Kidney glomerular epithelial cell (primary cell): Measurements from ENCODE around the gene VKORC1.
A peak's percentile ranks its signal among the peaks of the same experiment; 100 is the strongest.

ENCODE experiments used
- DNase-seq: peaks from one replicate; lab custom pipeline; 2025; lab: John Stamatoyannopoulos, UW

VKORC1 gene

GRCh38 chr16:31063495-31063842 is 31.1 kb downstream of the VKORC1 start:
- no peak for DNase-seq

DNA sequence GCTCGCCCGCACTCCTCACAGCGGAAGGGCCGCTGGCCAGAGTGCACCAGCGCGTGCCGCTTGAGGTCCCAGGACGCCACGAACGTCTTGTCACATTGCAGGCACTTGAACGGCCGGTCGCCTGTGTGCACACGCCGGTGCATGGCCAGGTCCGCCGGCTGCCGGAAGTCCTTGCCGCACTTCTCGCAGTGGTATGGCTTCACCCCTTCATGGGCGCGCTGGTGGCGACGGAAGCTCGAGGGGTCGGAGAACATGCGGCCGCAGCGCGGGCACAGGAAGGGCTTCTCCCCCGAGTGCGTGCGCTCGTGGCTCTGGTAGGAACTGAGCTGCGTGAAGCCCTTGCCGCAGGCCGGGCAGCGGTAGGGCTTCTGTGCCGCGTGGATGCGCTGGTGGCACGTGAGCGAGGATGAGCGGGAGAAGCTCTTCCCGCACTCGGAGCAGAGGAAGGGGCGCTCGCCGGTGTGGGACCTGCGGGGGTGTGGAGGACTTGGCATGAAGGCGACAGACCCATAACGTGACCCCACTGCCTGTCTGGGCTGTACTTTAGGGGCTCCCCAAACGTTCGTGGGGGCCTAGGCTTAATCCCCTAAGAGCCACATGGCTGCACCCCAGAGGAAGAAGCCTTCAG is 32.7 kb downstream of the VKORC1 start:
- DNase-seq = no peak

DNA sequence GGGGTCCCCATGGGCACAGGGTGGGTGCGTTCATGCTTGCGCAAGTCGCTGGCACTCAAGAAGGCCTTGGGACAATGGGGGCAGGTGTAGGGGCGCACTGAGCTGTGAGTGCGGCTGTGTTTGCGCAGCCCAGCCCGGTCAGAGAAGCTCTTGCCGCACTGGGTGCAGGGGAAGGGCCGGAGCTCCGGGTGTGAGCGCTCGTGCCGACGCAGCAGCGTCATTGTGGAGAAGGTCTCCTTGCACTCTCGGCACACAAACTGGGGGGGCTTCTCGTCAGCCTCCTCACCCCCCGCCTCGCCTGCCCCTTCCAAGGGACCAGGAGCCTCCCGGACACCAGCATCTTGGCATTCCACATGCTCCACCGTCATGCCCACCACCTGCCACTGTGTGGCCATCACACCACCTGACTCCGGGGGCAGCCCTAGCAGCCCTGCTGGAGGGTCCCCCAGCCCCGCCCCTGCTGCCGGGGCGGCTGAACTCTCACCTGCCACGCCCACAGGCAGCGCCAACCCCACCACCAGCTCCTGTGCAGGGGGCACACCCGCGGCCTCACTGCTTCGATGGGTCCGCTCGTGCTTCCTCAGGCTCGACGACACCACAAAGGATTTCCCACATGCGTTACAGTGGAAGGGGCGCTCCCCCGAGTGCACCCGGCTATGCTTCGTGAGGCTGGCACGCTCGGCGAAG is 33.3 kb downstream of the VKORC1 start:
- DNase-seq = no peak

- DNase-seq = no peak
Observed at GRCh38 chr16:31055613-31056012, 39.0 kb downstream of the VKORC1 start.

GRCh38 chr16:31052114-31052513 is 42.5 kb downstream of the VKORC1 start:
- DNase-seq = peak; percentile 92

GRCh38 chr16:31050280-31051030 is 44.1 kb downstream of the VKORC1 start:
- no peak for DNase-seq

GRCh38 chr16:31043898-31044481 is 50.6 kb downstream of the VKORC1 start:
- no peak for DNase-seq

- no peak for DNase-seq
Observed at GRCh38 chr16:31043352-31043751, 51.2 kb downstream of the VKORC1 start.

DNA sequence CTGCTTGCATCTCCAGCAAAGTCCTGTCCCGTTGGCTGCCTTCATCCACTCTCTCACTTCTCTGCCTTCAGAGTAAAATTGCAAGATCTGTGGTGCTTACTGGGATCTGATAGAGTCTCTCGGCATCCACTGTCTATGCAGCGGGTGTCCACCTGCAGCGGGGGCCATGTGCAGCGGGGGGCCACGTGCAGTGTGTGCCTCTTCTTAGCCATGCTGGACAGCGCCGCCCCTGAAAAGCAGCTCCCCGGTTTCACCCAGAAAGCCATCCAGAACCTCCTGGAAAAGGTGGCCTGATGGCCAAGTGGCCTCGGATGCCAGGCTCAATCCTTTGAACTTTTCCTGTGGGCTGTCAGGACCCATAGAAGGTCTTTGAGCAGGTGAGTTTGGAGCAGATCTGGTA is 51.7 kb downstream of the VKORC1 start:
- DNase-seq = no peak
